H1 (cell line): Measurements from ENCODE around the gene GPR31. TPM values are rescaled to one million over a fixed set of nuclear protein-coding genes. Genes with fewer than 3 reads are reported as not detected.

Source experiments
- CBX8 ChIP-seq: fragments of 300-800, 300-1000 bp; sonication (generic); IDR thresholded peaks from 2 replicates; pipeline ENCODE4 v1.7.1; 2016; ENCODE audit warnings: low read depth, low read length, borderline replicate concordance
- CREB1 ChIP-seq: IDR thresholded peaks from 2 replicates; pipeline ENCODE4 v1.6.1; 2012; ENCODE audit warnings: inconsistent platforms
- POLR2A ChIP-seq, 2 experiments: IDR thresholded peaks; 1 replicate in 1 of 2; 2 replicates in 1 of 2; pipeline ENCODE4 v1.6.1; 2011; ENCODE audit warnings: low read depth in 2 of 2, low read length in 2 of 2, mild to moderate bottlenecking in 2 of 2; ENCODE audit errors: control extremely low read depth in 1 of 2
- polyA plus RNA-seq, 7 experiments: library from polyadenylated mRNA; depleted of rRNA in 3 of 7; stranded (reverse) in 5 of 7; unstranded in 2 of 7; fragments of >200 nt in 5 of 7; fragments of 200-250 nt in 2 of 7; gene quantifications; 1 replicate in 5 of 7; 2 replicates in 1 of 7; 4 replicates in 1 of 7; pipeline versions ENCODE4 v1.2.1 to v1.2.3, GENCODE V29; 2011 to 2013; ENCODE audit warnings: missing spikeins in 2 of 7, mixed read lengths in 2 of 7
- total RNA-seq: library from RNA; stranded (reverse); fragmentation: NEBNext Ultra II Directional; extraction: Animal tissue kit (Norgen Biotek cat#: 25700); gene quantifications from 2 replicates; pipeline ENCODE4 v1.2.1, GENCODE V29; 2021

GPR31 gene
- total and polyA plus RNA-seq, 2 of the 8 experiments (the other 6 are each of a cell fraction or from before 2014, with no cell fraction given) = not detected

GRCh38 chr6:167109651-167110050 is 48.1 kb downstream of the GPR31 start (continued):
- TF ChIP-seq CREB1 (no peak), POLR2A (IDR thresholded peaks at IDR 0.05; ENCODE audit: control extremely low read depth in 1 of 2, low read depth in 2 of 2, low read length in 2 of 2) (no peak), CBX8 (no peak)
- TF ChIP-seq, all 59 proteins: peak for 0
